Measurements from ENCODE around the gene CREB1. TPM values are rescaled to one million over a fixed set of nuclear protein-coding genes. Genes with fewer than 3 reads are reported as not detected.

Gene CREB1
- total RNA-seq, 6 experiments from 2014 or later: 32.9 to 51.8 (median 48.9) TPM

DNA sequence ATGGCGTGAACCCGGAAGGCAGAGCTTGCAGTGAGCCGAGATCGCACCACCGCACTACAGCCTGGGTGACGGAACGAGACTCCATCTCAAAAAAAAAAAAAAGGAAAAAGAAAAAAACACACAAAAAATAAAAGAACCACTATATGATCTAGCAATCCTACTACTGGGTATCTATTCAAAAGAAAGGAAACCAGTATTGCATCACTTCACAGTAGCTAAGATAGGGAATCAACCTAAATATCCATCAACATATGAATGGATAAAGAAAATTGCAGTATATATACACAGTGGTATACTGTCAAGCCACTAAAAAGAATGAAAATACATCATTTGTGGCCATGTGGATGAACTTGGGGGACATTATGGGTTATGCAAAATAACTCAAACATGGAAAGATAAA is 57.5 kb downstream of the CREB1 start:
- Mint-ChIP-seq H3K4me1 (ENCODE audit: low read depth) (no peaks in the 10 kb centered on the region), H3K9me3 (peaks cover 7% of the 10 kb centered on the region), H3K4me3 (no peak overlapping the region), H3K27me3 (ENCODE audit: insufficient read depth) (no peaks in the 10 kb centered on the region), H3K27ac (no peak overlapping the region), H3K36me3 (ENCODE audit: low read depth) (peaks cover 73% of the 10 kb centered on the region)
- DNase-seq: no peak
- TF ChIP-seq, protein P1, sequence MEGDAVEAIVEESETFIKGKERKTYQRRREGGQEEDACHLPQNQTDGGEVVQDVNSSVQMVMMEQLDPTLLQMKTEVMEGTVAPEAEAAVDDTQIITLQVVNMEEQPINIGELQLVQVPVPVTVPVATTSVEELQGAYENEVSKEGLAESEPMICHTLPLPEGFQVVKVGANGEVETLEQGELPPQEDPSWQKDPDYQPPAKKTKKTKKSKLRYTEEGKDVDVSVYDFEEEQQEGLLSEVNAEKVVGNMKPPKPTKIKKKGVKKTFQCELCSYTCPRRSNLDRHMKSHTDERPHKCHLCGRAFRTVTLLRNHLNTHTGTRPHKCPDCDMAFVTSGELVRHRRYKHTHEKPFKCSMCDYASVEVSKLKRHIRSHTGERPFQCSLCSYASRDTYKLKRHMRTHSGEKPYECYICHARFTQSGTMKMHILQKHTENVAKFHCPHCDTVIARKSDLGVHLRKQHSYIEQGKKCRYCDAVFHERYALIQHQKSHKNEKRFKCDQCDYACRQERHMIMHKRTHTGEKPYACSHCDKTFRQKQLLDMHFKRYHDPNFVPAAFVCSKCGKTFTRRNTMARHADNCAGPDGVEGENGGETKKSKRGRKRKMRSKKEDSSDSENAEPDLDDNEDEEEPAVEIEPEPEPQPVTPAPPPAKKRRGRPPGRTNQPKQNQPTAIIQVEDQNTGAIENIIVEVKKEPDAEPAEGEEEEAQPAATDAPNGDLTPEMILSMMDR (IDR thresholded peaks at IDR 0.05): no peak

DNA sequence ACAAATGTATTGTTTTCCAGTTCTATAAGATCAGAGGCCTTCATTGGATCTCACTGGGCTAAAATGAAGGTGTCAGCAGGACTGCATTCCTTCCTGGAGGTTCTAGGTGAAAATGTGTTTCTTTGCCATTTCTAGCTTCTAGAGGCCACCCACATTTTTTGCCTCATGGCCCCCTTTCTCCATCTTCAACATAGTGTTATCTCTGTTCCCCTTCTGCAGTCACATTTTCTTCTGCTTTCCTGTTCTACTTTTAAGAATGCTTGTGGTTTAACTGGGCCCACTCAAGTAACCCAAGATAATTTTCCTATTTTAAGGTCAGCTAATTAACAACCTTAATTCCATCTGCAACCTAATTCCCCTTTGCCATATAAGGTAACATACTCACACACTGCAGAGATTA is 59.4 kb downstream of the CREB1 start:
- Mint-ChIP-seq H3K36me3 (ENCODE audit: low read depth) (peaks cover 83% of the 10 kb centered on the region), H3K27me3 (ENCODE audit: insufficient read depth) (no peaks in the 10 kb centered on the region; the same call in 1 of the 2 replicates), H3K4me3 (no peak overlapping the region), H3K9me3 (peaks cover 15% of the 10 kb centered on the region), H3K27ac (no peak overlapping the region), H3K4me1 (ENCODE audit: low read depth) (no peaks in the 10 kb centered on the region)
- DNase-seq: no peak
- TF ChIP-seq, protein P1 (IDR thresholded peaks at IDR 0.05): no peak

DNA sequence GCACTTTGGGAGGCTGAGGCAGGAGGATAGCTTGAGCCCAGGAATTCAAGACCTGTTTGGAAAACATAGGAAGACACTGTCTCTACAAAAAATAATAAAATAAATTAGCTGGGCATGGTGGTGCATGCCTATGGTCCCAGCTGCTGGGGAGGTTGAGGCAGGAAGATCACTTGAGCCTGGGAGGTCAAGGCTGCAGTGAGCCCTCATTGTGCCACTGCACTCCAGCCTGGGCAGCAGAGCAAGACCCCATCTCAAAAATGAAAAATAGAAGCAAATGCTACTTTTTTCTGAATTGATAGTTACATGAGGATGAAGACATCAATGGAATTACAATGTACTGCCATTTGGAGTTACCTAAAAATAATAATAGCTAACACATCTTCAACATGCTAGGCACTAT is 63.5 kb downstream of the CREB1 start:
- Mint-ChIP-seq H3K36me3 (ENCODE audit: low read depth) (peaks cover 57% of the 10 kb centered on the region), H3K27me3 (ENCODE audit: insufficient read depth) (no peaks in the 10 kb centered on the region; the same call in 1 of the 2 replicates), H3K27ac (no peak overlapping the region), H3K4me3 (no peak overlapping the region), H3K9me3 (peaks cover 15% of the 10 kb centered on the region), H3K4me1 (ENCODE audit: low read depth) (no peaks in the 10 kb centered on the region)
- no peak for DNase-seq
- TF ChIP-seq, protein P1 (IDR thresholded peaks at IDR 0.05): no peak

DNA sequence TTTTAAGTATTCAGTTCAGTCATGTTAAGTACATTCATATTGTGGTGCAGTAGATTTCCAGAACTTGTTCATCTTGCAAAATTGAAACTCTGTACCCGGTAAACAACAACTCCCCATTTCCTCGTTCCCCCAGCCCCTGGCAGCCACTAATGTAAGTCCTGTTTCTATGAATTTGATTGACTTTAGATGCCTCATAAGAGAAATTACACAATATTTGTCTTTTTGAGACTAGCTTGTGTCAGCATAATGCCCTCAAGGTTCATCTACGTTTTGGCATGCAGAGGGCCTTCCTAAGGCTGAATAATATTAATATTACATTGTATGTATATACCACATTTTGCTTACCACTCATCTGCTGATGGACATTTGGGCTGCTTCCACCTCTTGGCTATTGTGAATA is 64.5 kb downstream of the CREB1 start:
- H3K4me1 Mint-ChIP-seq (ENCODE audit: low read depth): peaks cover 4% of the 10 kb centered on the region
- DNase-seq: no peak
- no peak overlapping the region for H3K4me3 Mint-ChIP-seq
- peaks cover 51% of the 10 kb centered on the region for H3K36me3 Mint-ChIP-seq (ENCODE audit: low read depth)
- no peak overlapping the region for H3K27ac Mint-ChIP-seq
- TF ChIP-seq, protein P1 (IDR thresholded peaks at IDR 0.05): no peak
- H3K27me3 Mint-ChIP-seq (ENCODE audit: insufficient read depth): no peaks in the 10 kb centered on the region; the same call in 1 of the 2 replicates
- H3K9me3 Mint-ChIP-seq: peaks cover 15% of the 10 kb centered on the region

DNA sequence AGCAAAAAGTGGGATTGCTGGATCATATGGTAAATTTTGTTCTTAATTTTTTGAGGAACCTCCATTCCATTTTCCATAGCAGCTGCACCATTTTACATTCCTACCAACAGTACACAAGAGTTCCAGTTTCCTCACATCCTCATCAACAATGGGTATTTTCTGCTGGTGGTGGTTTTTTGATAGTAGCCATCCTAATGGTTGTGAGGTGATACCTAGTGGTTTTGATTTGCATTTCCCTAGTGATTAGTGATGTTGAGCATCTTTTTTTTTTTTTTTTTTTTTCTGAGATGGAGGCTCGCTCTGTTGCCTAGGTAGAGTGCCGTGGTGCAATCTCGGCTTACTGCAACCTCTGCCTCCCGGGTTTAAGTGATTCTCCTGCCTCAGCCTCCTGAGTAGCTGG is 65.0 kb downstream of the CREB1 start:
- Mint-ChIP-seq H3K27ac (no peak overlapping the region), H3K4me1 (ENCODE audit: low read depth) (peaks cover 8% of the 10 kb centered on the region), H3K36me3 (ENCODE audit: low read depth) (peaks cover 49% of the 10 kb centered on the region), H3K27me3 (ENCODE audit: insufficient read depth) (no peaks in the 10 kb centered on the region; the same call in 1 of the 2 replicates), H3K9me3 (peaks cover 15% of the 10 kb centered on the region), H3K4me3 (no peak overlapping the region)
- DNase-seq: no peak
- TF ChIP-seq, protein P1 (IDR thresholded peaks at IDR 0.05): no peak

DNA sequence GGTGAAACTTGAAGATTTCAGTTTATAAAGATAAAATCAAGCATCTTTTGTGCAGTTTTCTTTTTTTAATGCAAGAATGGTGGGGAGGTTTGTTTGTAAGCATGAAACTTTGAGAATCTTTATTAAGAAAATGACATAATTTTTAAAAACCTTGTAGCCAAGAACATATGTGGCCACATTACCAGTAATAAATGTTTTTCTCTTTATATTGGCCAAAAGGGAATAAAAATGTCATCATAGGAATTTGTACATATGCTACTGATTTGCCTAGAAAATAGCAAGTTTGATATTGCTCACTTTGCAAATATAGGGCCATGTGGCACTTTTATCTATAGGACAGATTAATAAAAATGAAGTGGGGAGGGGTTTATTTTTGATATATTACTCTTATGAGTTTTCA is 69.9 kb downstream of the CREB1 start:
- no peak overlapping the region for H3K4me3 Mint-ChIP-seq
- no peaks in the 10 kb centered on the region for H3K27me3 Mint-ChIP-seq (ENCODE audit: insufficient read depth)
- H3K27ac Mint-ChIP-seq: no peak overlapping the region; the same call in 1 of the 2 replicates
- DNase-seq: no peak
- no peaks in the 10 kb centered on the region for H3K9me3 Mint-ChIP-seq
- TF ChIP-seq, protein P1 (IDR thresholded peaks at IDR 0.05): no peak
- peaks cover 29% of the 10 kb centered on the region for H3K36me3 Mint-ChIP-seq (ENCODE audit: low read depth)
- H3K4me1 Mint-ChIP-seq (ENCODE audit: low read depth): peaks cover 29% of the 10 kb centered on the region

Measured in HFFc6 (cell line).